ENCODE measurements around the gene NRARP.

DNA sequence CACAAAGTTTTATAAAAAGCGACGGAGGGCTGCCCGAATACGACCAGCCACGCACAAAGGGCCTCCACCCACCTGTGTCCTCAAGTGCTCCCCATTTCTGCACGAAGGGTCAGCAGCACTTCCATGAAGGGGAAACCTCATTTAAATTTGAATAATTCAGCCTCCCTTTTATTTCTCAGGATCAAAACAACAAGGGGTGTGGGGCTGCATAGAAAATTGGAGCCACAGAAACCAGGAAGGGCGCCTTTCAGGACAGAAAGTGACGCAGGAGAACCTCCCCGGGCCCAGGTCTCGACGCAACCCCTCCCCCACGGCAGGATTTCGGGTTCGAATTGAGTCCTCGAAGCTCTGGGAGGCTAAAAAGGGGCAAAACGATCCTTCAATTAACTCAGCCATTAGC, 2.1 kb downstream of the NRARP start:
- TF ChIP-seq ELF1 (IDR thresholded peaks at IDR 0.05; ENCODE audit: borderline replicate concordance, low read depth) (no peak), POLR2A (IDR thresholded peaks at IDR 0.05; ENCODE audit: borderline replicate concordance, extremely low read depth, insufficient read depth, insufficient read length) (no peak), EGR1 (IDR thresholded peaks at IDR 0.05; ENCODE audit: low read depth) (no peak), ZNF274 (IDR thresholded peaks at IDR 0.05; ENCODE audit: low read depth, low read length) (no peak), POLR2AphosphoS5 (IDR thresholded peaks at IDR 0.05; ENCODE audit: low read depth, low read length) (no peak), JUND (IDR thresholded peaks at IDR 0.05) (no peak)
- TF ChIP-seq, protein P1, sequence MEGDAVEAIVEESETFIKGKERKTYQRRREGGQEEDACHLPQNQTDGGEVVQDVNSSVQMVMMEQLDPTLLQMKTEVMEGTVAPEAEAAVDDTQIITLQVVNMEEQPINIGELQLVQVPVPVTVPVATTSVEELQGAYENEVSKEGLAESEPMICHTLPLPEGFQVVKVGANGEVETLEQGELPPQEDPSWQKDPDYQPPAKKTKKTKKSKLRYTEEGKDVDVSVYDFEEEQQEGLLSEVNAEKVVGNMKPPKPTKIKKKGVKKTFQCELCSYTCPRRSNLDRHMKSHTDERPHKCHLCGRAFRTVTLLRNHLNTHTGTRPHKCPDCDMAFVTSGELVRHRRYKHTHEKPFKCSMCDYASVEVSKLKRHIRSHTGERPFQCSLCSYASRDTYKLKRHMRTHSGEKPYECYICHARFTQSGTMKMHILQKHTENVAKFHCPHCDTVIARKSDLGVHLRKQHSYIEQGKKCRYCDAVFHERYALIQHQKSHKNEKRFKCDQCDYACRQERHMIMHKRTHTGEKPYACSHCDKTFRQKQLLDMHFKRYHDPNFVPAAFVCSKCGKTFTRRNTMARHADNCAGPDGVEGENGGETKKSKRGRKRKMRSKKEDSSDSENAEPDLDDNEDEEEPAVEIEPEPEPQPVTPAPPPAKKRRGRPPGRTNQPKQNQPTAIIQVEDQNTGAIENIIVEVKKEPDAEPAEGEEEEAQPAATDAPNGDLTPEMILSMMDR (IDR thresholded peaks at IDR 0.05 in 2 of 3, conservative IDR thresholded peaks at IDR 0.05 in 1 of 3; ENCODE audit: borderline replicate concordance in 1 of 3, insufficient read depth in 1 of 3, low read depth in 2 of 3, low read length in 2 of 3): no peak
- TF ChIP-seq, protein P2, sequence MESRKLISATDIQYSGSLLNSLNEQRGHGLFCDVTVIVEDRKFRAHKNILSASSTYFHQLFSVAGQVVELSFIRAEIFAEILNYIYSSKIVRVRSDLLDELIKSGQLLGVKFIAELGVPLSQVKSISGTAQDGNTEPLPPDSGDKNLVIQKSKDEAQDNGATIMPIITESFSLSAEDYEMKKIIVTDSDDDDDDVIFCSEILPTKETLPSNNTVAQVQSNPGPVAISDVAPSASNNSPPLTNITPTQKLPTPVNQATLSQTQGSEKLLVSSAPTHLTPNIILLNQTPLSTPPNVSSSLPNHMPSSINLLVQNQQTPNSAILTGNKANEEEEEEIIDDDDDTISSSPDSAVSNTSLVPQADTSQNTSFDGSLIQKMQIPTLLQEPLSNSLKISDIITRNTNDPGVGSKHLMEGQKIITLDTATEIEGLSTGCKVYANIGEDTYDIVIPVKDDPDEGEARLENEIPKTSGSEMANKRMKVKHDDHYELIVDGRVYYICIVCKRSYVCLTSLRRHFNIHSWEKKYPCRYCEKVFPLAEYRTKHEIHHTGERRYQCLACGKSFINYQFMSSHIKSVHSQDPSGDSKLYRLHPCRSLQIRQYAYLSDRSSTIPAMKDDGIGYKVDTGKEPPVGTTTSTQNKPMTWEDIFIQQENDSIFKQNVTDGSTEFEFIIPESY (IDR thresholded peaks at IDR 0.05; ENCODE audit: extremely low read depth, insufficient replicate concordance, low read length): no peak
